ENCODE measurements around the gene TMEM187. TPM values are rescaled to one million over a fixed set of nuclear protein-coding genes. Genes with fewer than 3 reads are reported as not detected.

The TMEM187 gene
- total RNA-seq, 1 donor from 2014 or later, result 2.4 TPM

GRCh38 chrX:154025230-154025629 lies 52.7 kb downstream of the TMEM187 start:
- H2AFZ ChIP-seq (replicated peaks), result no peak overlapping the region
- no peaks in the 10 kb centered on the region for H3K79me2 ChIP-seq (ENCODE audit: low read depth)
- no peaks in the 10 kb centered on the region for H3K27me3 ChIP-seq
- H3K9me3 ChIP-seq (ENCODE audit: low read depth), result no peaks in the 10 kb centered on the region
- peaks cover 2% of the 10 kb centered on the region for H4K20me1 ChIP-seq (ENCODE audit: low read depth)
- Mint-ChIP-seq H3K36me3 (peaks cover 10% of the 10 kb centered on the region), H3K27me3 (ENCODE audit: insufficient read depth, low read depth) (peaks cover 2% of the 10 kb centered on the region), H3K4me3 (no peak overlapping the region), H3K4me1 (peaks cover 18% of the 10 kb centered on the region), H3K9me3 (peaks cover 15% of the 10 kb centered on the region), H3K27ac (no peak overlapping the region)
- H3F3A ChIP-seq (ENCODE audit: low read depth), result no peaks in the 10 kb centered on the region
- H3K27ac ChIP-seq, result no peak overlapping the region
- no peak for TF ChIP-seq EZH2 (IDR thresholded peaks at IDR 0.05)
- TF ChIP-seq EZH2phosphoT487 (IDR thresholded peaks at IDR 0.05), result no peak
- no peak for TF ChIP-seq CTCF (IDR thresholded peaks at IDR 0.05)
- DNase-seq (ENCODE audit: low spot score), result no peak
- H3K36me3 ChIP-seq, result no peaks in the 10 kb centered on the region
- no peak overlapping the region for H3K4me2 ChIP-seq
- H3K4me1 ChIP-seq, result no peaks in the 10 kb centered on the region
- H3K4me3 ChIP-seq, result no peak overlapping the region
- no peak overlapping the region for H3K9ac ChIP-seq

GRCh38 chrX:154026136-154027021 lies 53.8 kb downstream of the TMEM187 start:
- Histone ChIP-seq H3K27me3 (no peaks in the 10 kb centered on the region), H3K4me3 (no peak overlapping the region), H3K9ac (no peak overlapping the region), H3K4me1 (no peaks in the 10 kb centered on the region), H2AFZ (replicated peaks) (no peak overlapping the region), H3K4me2 (no peak overlapping the region), H3K9me3 (ENCODE audit: low read depth) (no peaks in the 10 kb centered on the region), H3K27ac (no peak overlapping the region), H4K20me1 (ENCODE audit: low read depth) (peaks cover 2% of the 10 kb centered on the region), H3K79me2 (ENCODE audit: low read depth) (no peaks in the 10 kb centered on the region), H3K36me3 (no peaks in the 10 kb centered on the region), H3F3A (ENCODE audit: low read depth) (no peaks in the 10 kb centered on the region)
- peaks cover 2% of the 10 kb centered on the region for H3K27me3 Mint-ChIP-seq (ENCODE audit: insufficient read depth, low read depth)
- peaks cover 11% of the 10 kb centered on the region for H3K9me3 Mint-ChIP-seq
- no peak overlapping the region for H3K27ac Mint-ChIP-seq
- no peak for DNase-seq (ENCODE audit: low spot score)
- H3K4me1 Mint-ChIP-seq, result peaks cover 12% of the 10 kb centered on the region
- no peak overlapping the region for H3K4me3 Mint-ChIP-seq
- TF ChIP-seq CTCF (IDR thresholded peaks at IDR 0.05), result no peak
- no peak for TF ChIP-seq EZH2phosphoT487 (IDR thresholded peaks at IDR 0.05)
- TF ChIP-seq EZH2 (IDR thresholded peaks at IDR 0.05), result no peak
- H3K36me3 Mint-ChIP-seq, result peaks cover 10% of the 10 kb centered on the region

- H3K36me3 ChIP-seq, result no peaks in the 10 kb centered on the region
- H3K4me2 ChIP-seq, result no peak overlapping the region
- H3K79me2 ChIP-seq (ENCODE audit: low read depth), result no peaks in the 10 kb centered on the region
- Mint-ChIP-seq H3K27me3 (ENCODE audit: insufficient read depth, low read depth) (peaks cover 2% of the 10 kb centered on the region), H3K4me1 (peaks cover 10% of the 10 kb centered on the region), H3K9me3 (peaks cover 12% of the 10 kb centered on the region), H3K36me3 (peaks cover 14% of the 10 kb centered on the region), H3K4me3 (no peak overlapping the region), H3K27ac (no peak overlapping the region)
- no peak overlapping the region for H3K9ac ChIP-seq
- no peak overlapping the region for H3K4me3 ChIP-seq
- H3K27ac ChIP-seq, result no peak overlapping the region
- H3K9me3 ChIP-seq (ENCODE audit: low read depth), result no peaks in the 10 kb centered on the region
- H3K27me3 ChIP-seq, result no peaks in the 10 kb centered on the region
- no peak for DNase-seq (ENCODE audit: low spot score)
- H3F3A ChIP-seq (ENCODE audit: low read depth), result no peaks in the 10 kb centered on the region
- peaks cover 2% of the 10 kb centered on the region for H4K20me1 ChIP-seq (ENCODE audit: low read depth)
- H2AFZ ChIP-seq (replicated peaks), result no peak overlapping the region
- no peaks in the 10 kb centered on the region for H3K4me1 ChIP-seq
- TF ChIP-seq EZH2 (IDR thresholded peaks at IDR 0.05) (no peak), CTCF (IDR thresholded peaks at IDR 0.05) (no peak), EZH2phosphoT487 (IDR thresholded peaks at IDR 0.05) (no peak)
Measured at GRCh38 chrX:154027022-154027402, 54.5 kb downstream of the TMEM187 start.

All from neural progenitor cell (in vitro differentiated cells).